ENCODE data around the gene TPBGL.

TPBGL gene

GRCh38 chr11:75208446-75208845 lies 32.1 kb upstream of the TPBGL start:
- TF ChIP-seq CTCF (IDR thresholded peaks at IDR 0.05; ENCODE audit: low read depth, low read length) = no peak
- no peak for DNase-seq (ENCODE audit: extremely low read depth, low read depth)

GRCh38 chr11:75212411-75212810 lies 28.2 kb upstream of the TPBGL start:
- TF ChIP-seq CTCF (IDR thresholded peaks at IDR 0.05; ENCODE audit: low read depth, low read length) = no peak
- no peak for DNase-seq (ENCODE audit: extremely low read depth, low read depth)

- DNase-seq (ENCODE audit: extremely low read depth, low read depth) = peak; percentile 16
- peak; percentile 40 for TF ChIP-seq CTCF (IDR thresholded peaks at IDR 0.05; ENCODE audit: low read depth, low read length)
Measured at GRCh38 chr11:75214411-75214821, 26.2 kb upstream of the TPBGL start.

GRCh38 chr11:75214843-75215242 lies 25.7 kb upstream of the TPBGL start:
- TF ChIP-seq CTCF (IDR thresholded peaks at IDR 0.05; ENCODE audit: low read depth, low read length) = no peak

GRCh38 chr11:75219869-75220268 lies 20.7 kb upstream of the TPBGL start:
- no peak for DNase-seq (ENCODE audit: extremely low read depth, low read depth)
- TF ChIP-seq CTCF (IDR thresholded peaks at IDR 0.05; ENCODE audit: low read depth, low read length) = no peak

More at GRCh38 chr11:75214843-75215242, 25.7 kb upstream of the TPBGL start:
- DNase-seq (ENCODE audit: extremely low read depth, low read depth) = no peak

GRCh38 chr11:75223954-75224643 lies 16.5 kb upstream of the TPBGL start:
- DNase-seq (ENCODE audit: extremely low read depth, low read depth) = no peak
- TF ChIP-seq CTCF (IDR thresholded peaks at IDR 0.05; ENCODE audit: low read depth, low read length) = no peak

- TF ChIP-seq CTCF (IDR thresholded peaks at IDR 0.05; ENCODE audit: low read depth, low read length) = no peak
- DNase-seq (ENCODE audit: extremely low read depth, low read depth) = no peak
Measured at GRCh38 chr11:75225794-75226193, 14.8 kb upstream of the TPBGL start.
